CD4-positive, alpha-beta T cell treated with Interleukin-2 at 100 ng/mL for 4 hours (primary cell): ENCODE results near the gene COL18A1.
"Not testable (repeated sequence)": the region's sequence is repeated elsewhere in the genome, so short reads cannot be mapped to it uniquely, and the experiment has no call there.

ENCODE experiments used
- DNase-seq: peaks from one replicate; pipeline ENCODE4 v3.0.0-alpha.2; 2020; ENCODE audit warnings: low spot score

The COL18A1 gene

DNA sequence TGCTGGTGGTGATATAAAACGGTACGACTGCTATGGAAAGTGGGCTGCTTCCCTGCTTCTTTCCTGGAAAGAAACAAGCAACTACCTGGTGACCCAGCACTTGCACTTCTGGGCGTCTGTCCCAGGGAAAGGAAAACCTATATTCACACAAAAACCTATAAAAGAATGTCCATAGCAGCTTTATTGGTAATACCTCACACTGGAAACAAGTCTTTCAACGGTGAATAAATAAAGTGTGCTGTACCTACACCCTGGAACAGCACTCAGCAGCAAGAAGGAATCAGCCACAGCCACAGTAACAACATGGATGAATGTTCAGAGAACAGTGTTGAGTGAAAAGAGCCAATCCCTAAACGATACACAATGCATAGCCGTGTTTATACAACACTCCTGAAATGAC lies 117.4 kb downstream of the COL18A1 start:
- DNase-seq: no peak

DNA sequence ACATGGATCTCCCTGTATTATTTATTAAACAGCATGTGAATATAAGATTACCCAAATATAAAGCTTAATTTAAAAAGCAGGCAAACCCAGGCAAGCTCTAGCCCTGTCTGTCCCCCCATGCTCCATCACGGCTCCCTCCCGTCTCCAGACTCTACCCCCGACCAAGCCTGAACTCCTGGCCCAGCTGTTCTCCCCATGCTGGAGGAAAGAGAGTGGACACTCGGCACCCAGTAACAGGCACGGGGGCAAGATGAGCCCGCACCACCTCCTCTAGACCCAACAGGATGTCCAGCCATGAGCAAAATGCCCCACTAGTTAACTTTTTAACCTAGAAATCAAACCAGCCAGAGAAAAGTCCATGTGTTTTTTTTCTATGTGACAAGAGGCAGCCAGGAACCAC lies 118.0 kb downstream of the COL18A1 start:
- no peak for DNase-seq

DNA sequence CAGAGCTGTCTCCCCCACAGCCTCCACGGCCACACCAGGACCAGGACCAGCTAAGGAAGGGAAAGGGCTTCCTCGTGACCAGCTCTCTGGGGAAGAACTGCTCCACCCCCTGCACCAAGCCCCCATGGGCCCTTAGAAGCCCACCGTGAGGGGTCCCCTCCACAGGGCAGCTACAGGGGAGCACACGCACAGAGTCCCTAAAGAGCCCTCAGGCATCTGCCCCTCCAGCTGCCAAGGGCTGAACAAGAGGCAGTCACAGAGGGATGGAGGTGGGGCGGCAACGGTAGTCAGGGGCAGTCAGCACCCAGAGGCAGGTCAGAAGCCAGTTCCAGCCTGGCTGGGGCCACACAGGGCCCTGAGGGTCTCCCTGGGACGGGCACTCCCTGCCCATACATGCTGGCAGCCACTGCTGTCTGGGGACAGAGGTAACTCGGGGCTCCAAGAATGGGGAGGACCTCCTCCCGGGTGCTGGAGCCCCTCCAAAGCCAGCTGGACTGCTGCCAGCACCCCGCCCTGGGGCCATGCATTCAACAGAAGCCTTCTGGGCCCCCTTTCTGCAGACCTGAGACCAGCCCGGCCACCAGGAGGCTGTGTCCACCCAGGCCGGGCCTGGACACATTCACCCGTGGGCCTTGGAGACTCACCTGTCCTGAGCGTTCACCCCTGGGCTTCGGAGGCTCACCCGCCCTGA lies 118.6 kb downstream of the COL18A1 start:
- no peak for DNase-seq

DNA sequence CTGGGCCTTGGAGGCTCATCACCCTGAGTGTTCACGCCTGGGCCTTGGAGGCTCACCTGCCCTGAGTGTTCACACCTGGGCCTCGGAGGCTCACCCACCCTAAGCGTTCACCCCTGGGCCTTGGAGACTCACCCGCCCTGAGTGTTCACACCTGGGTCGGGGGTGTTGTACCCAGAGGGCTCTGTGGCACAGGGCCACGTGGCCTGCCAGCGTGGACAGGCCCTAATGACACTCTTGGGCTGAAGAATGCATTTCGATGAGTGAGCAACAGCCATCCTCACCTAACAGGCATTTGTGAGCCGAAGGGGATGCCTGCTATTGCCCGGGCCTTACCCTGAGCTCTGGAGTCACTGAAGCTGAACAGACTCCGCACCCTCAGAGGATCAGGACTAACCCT lies 119.8 kb downstream of the COL18A1 start:
- DNase-seq: no peak

DNA sequence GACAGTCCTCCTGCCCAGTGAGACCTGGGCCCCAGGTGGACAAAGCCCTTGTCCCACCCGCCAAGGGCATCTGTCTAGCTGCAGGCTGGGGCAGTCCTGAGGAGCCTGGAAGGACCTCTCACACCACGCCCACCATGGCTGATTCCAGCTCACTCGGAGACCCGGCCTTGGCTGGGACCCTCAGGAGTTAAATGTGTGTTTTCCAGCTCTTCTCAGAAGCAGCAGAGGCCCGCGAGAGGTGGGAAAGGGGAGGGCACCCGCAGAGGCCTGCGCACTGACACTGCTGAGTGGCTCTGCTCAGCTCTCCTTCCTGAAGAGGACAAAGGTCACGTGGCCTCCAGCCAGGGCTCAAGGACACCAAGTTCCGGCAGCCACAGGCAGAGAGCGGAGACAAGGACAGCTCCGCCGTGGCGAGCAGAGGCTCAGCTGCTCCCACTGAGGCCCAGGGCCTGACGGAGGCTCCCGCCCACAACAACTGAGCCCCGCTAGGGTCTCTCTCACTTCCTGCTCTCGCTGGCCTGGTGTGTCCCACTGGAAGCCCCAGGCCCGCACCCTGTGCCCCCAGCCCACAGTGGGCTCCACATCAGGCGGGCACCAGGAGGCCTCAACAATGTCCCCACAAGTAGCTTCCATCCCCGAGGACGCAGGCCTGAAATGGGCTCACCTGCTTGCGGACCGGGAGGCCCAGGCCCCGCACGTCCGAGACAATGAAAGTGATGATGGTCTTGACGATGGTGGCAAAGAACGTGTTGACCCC lies 120.4 kb downstream of the COL18A1 start:
- no peak for DNase-seq

DNA sequence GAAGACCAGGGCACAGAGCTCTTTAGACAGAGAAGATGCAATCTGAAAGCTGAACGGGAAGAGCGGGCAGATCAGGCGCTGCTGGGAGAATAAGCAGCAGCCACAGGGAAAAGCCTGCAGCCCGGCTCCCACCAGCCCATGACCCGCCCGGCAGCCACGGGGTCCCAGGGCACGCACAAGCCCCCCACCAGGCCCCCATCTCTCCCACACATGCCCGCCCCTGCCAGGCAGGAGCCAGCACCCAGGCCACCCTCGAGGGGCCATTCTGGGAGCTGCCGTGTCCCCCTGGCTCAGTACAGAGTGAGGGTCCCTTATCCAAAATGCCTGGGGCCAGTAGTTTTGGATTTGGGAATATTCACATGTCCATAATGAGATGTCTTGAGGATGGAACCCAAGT lies 120.9 kb downstream of the COL18A1 start:
- DNase-seq: no peak

DNA sequence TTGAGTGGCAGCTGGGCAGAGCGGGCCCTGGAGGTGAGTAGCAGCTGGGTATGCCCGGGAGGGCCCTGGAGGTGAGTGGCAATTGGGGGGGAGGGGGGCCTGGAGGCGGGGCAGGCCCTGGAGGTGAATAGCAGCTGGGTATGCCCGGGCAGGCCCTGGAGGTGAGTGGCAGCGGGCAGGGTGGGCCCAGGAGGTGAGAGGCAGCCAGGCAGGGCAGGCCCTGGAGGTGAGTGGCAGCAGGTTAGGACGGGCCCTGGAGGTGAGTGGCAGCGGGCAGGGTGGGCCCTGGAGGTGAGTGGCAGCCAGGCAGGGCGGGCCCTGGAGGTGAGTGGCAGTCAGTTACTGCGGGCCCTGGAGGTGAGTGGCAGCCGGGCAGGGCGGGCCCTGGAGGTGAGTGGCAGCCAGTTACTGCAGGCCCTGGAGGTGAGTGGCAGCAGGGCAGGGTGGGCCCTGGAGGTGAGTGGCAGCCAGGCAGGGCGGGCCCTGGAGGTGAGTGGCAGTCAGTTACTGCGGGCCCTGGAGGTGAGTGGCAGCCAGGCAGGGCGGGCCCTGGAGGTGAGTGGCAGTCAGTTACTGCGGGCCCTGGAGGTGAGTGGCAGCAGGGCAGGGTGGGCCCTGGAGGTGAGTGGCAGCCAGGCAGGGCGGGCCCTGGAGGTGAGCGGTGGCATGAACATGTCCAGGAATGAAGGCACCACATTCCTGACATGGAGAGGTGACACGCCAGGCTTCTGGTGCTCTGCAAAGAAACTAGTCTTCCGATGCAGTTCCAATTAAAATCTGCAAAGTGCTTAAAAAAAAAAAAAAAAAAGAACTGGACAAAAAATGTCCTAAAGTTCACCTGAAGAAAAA lies 122.4 kb downstream of the COL18A1 start:
- not testable (repeated sequence) for DNase-seq

DNA sequence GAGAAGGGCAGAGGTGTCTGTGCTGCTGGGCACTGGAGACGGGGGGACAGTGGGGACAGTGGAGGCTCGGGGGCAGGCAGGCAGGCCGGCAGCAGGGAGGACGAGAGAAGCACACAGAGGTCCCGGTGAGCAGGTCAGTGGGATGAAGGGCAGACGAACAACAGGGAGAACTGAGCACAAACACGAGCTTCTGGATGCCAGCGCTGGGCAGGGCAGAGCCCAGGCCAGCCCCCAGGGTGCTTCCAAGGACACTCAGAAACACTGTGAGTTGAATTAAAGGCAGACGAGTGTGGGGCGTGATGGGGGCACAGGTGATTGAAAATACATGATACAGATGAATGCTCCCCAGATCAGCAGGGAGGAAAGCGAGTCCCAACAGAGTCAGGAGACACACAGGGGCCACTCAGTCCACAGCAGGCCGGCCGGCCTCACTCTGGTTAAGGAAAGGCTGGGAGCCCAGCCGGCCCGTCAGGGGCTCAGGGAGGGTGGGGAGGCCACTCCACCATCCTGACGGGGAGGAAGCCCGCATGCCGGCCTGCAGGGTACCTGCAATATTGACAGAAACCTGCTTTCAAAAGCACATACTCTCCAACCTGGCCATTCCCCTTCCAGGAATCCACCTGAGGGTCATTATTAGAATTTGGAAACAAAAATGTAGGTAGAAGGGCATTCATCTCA lies 123.2 kb downstream of the COL18A1 start:
- no peak for DNase-seq

DNA sequence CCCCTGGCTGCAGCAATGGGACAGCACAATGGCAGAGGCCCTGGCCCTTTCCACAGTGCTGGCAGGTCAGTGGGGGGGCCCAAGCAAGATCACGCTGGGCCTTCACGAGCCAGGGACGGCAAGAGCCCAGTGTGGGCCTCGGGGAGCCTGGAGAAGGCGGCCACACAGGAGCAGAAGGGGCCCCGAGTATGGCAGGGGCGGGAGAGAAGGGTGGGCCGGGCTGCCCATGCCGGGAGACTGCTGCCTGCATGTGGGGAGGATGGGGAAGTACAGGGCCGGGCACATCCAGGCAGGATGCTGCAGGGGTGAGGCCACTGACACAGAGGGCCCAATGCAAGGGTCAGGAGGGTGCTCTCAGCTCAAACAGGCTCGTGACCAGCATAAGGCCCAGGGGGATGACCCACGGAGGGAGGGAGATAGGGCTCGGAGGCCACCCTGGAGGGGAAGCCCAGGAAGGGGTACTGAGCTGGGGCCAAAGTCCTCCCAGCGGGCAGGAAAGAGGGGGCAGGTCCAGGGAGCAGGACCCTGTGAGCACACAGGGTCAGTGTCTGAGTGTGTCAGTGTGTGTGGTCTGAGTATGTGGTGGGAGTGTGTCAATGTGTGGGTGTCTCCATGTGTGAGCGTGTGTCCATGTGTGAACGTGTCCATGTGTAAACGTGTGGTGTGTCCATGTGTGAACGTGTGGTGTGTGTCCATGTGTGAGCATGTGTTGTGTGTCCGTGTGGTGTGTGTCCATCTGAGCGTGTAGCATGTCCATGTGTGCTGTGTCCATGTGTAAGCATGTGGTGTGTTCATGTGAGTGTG lies 124.2 kb downstream of the COL18A1 start:
- no peak for DNase-seq

DNA sequence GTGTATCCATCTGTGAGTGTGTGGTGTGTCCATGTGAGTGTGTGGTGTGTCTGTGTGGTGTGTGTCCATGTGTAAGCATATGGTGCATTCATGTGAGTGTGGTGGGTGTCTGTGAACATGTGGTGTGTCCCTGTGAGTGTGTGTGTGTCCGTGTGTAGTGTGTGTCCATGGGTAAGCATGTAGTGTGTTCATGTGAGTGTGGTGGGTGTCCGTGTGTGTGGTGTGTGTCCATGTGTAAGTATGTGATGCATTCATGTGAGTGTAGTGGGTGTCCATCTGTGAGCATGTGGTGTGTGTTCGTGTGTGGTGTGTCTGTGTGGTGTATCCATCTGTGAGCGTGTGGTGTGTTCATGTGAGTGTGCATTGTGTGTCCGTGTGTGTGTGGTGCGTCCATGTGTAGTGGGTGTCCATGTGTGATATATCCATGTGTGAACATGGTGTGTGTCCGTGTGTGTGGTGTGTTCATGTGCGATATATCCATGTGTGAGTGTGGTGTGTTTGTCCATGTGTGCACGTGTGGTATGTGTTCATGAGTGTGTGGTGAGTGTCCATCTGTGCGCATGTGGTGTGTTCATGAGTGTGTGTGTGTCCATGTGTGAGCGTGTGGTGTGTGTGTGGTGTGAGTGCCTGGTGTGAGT lies 124.9 kb downstream of the COL18A1 start:
- DNase-seq: no peak

DNA sequence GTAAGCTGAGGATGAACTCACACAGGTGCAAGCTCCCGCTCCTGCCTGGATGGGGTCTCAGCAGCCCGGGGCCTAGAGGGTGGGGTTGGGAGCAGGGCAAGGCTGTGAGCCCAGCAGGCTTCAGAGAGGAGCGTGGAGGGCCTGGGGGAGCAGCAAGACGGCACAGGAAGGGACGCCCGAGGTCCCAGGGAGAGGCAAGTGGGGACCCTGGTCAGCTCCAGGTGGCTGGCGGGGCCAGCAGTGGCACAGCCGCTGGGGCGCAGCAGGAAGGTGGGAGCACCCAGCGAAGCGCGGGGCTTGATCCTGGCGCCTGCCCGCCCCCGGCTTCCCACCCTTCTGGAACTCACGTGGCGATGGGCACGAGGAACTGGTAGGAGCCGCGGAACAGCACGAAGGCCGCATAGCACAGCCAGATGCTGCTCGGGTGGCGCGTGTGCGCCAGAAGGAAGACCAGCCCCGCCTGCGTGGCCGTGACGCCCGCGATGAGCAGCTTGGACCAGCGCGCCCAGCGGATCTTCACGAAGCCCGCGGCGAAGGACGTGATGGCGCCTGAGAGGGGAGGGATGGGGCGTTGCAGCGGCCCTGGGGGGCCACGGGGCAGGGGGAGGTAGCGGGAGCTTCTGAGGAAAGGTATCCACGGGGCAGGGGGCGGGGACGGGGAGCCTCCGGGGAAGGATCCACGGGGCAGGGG lies 125.6 kb downstream of the COL18A1 start:
- DNase-seq: no peak

DNA sequence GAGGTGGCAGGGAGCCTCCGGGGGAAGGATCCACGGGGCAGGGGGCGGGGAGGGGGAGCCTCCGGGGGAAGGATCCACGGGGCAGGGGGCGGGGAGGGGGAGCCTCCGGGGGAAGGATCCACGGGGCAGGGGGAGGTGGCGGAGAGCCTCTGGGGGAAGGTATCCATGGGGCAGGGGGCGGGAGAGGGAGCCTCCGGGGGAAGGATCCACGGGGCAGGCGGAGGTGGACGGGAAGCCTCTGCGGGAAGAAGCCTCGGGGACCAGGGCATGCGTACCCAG lies 126.1 kb downstream of the COL18A1 start:
- DNase-seq: not testable (repeated sequence)

DNA sequence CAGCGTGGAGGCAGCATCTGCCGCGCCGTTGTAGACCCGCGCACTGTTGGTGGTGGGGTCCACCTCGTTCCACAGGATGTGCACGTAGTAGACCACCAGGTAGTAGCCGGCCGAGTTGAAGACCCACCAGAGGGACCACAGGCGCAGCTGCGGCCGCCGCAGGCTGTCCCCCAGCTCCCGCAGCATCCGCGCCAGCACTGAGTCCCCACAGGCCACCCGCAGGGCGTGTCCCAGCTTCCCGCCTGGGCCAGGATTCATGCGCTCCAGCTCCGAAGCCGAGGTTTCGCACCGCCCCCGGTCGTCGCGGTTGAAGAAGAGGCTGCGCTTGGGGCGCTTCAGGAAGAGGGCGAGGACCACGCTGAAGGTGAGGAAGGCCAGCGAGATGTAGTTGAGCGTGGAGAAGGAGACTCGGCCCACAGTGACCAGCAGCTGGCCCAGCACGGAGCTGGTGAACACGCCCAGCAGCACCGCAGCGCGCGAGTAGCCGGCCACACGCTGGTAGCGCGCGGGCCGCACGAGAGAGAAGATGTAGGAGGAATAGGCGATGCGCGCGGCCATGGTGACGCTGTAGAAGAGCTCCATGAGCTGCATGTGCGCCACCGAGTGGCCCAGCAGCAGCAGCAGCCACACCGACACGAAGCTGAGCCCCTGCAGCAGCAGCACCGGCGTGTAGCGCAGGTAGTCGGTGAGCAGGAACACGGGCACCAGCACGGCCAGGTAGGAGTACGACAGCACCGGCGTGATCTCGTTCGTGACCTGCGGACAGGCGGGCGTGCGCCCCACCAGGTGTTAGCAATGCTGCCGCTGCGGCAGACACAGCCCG lies 126.6 kb downstream of the COL18A1 start:
- DNase-seq: no peak

DNA sequence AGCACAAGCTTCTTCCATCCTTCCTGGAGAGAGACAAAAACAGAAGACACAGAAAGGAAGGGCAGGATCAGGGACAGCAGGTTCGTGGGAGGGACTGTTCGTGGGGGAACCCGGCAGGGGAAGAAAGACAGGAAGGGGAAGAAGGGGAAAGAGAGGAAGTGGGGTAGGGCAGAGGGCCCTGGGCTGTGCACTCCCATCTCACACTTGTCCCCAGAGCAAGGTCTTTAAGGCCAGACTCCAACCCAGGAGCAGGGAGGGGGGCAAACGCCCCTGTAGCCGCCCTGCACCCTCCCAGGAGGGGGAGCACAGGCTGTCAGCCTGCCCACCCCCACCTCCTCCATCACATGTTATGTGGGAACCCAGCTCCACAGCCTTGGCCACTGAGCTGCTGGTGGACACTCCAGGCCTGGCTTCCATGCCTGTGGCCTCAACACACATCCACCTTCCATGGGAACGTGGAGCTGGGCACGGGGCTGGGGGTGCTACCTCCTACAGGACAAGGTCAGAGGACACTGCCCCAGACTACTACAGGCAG lies 127.9 kb downstream of the COL18A1 start:
- DNase-seq: no peak

DNA sequence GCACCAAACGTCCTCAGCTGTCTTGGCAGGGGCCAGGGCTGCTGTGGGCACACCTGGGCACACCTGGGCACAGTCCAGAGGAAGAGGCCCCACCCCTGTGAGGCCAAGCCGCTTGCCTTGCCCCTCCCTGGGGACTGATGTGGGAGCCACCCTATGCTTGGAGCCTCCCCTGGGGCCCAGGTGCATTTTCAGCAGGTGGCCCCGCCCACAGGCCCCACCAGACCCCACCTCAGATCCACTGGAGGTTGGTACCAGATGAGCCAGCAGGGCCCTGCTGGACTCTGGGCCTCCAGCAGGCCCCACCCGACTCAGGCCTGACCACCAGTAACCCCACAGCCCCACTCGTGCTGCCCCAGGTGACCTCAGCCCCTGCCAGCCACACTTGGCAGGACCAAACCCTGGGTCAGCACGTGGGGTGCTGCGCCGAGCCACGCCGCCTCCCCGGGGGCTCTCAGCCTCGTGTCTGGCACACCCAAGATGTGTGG lies 128.4 kb downstream of the COL18A1 start:
- DNase-seq: no peak

DNA sequence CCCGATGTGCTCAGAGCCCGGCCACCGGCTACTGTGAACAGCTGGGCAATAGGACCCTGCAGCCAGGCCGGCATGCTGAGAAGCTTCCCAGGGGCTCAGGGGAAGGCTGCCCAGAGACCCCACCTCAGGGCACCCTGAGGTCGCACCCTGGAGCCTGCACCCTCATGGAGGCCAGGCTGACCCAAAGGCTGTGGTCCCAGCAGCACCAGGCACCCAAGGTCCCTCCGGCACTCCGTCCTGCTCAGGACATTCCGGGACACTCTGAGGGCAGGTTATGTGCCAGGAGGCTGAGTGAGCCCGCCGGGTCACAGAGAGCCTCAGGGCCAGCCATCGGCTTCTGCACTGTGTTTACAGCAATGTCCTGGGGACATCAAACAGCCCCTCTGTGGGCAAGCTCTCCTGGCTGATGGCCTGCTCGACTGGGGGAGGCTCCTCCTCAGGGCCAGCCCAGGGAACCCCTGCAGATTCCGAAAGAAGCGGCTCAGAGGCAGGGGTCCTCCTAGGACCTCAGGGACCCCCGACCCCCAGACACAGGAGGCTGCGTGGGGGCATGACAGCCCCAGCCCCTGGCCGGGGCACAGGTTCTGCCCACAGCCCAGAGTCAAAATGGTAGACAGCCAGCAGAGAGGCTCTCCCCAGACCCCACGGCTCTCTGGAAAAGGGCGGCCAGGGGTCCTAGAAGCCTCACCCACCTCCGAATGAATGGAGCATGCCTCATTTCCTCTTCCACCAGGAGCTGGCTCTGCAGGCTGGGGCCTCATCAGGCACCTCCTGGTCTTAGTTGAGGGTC lies 129.1 kb downstream of the COL18A1 start:
- no peak for DNase-seq

DNA sequence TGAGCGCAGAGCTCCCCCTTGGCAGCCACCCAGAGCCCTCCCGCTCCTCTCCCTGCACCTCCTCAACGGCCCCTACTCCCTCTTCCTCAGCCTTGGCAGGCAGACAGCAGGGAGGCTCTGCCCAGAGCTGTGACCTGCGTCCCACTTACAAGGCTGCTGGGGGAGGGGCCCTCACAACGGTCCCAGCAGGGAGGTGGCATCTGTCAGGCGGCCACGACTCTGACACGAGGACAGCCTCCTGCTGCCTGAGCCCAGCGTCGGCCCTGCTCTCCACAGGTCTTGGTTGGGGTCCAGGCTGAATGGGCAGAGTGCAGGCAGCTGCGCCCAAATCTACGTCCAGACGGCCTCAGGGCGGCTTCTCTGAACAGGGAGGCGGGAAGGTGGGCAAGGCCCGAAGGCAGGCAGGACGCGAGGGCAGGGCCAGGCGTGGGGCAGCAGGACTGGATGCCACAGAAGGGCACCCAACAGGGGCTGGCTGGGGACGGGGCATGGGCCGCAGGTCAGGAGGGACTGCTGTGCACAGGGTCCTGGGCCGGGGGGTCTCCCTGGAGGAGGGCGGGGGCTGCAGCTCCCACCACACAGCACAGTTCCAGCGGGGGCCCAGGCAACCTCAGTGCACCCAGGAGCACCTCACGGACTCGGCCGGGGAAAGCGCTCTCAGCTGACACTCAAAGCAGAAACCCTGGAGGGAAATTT lies 129.8 kb downstream of the COL18A1 start:
- no peak for DNase-seq
